ENCODE data around the gene NDUFAF5.

GRCh38 chr20:13753436-13754036, 31.3 kb upstream of the NDUFAF5 start:
- TF ChIP-seq, protein P1, sequence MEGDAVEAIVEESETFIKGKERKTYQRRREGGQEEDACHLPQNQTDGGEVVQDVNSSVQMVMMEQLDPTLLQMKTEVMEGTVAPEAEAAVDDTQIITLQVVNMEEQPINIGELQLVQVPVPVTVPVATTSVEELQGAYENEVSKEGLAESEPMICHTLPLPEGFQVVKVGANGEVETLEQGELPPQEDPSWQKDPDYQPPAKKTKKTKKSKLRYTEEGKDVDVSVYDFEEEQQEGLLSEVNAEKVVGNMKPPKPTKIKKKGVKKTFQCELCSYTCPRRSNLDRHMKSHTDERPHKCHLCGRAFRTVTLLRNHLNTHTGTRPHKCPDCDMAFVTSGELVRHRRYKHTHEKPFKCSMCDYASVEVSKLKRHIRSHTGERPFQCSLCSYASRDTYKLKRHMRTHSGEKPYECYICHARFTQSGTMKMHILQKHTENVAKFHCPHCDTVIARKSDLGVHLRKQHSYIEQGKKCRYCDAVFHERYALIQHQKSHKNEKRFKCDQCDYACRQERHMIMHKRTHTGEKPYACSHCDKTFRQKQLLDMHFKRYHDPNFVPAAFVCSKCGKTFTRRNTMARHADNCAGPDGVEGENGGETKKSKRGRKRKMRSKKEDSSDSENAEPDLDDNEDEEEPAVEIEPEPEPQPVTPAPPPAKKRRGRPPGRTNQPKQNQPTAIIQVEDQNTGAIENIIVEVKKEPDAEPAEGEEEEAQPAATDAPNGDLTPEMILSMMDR (IDR thresholded peaks at IDR 0.05) = no peak
- TF ChIP-seq POLR2A (IDR thresholded peaks at IDR 0.05) (no peak), POLR2AphosphoS5 (IDR thresholded peaks at IDR 0.05) (no peak)
